Stimulated activated CD4-positive, alpha-beta T cell treated with anti-CD3 and anti-CD28 coated beads, Interleukin-4, amount 100 ng/mL, for 4 hours (primary cell): ENCODE results near the gene KLF13.
A peak's percentile ranks its signal among the peaks of the same experiment; 100 is the strongest.

Experiments
- DNase-seq, 2 experiments: peaks; one replicate each; pipeline ENCODE4 v3.0.0-alpha.2; 2020

KLF13 gene

GRCh38 chr15:31404345-31404744 is 77.7 kb downstream of the KLF13 start:
- DNase-seq = no peak

GRCh38 chr15:31405200-31405920 is 78.7 kb downstream of the KLF13 start:
- peak in 1 of 2 experiments; percentile 41 for DNase-seq

- DNase-seq = no peak
Measured at GRCh38 chr15:31407376-31407775, 80.7 kb downstream of the KLF13 start.

GRCh38 chr15:31407851-31408250 is 81.2 kb downstream of the KLF13 start:
- DNase-seq = no peak

GRCh38 chr15:31408724-31409123 is 82.1 kb downstream of the KLF13 start:
- DNase-seq = no peak

GRCh38 chr15:31409171-31409570 is 82.5 kb downstream of the KLF13 start:
- DNase-seq = no peak

GRCh38 chr15:31412824-31413223 is 86.2 kb downstream of the KLF13 start:
- no peak for DNase-seq

- DNase-seq = no peak
Measured at GRCh38 chr15:31415201-31415600, 88.6 kb downstream of the KLF13 start.

GRCh38 chr15:31419820-31420219 is 93.2 kb downstream of the KLF13 start:
- DNase-seq = no peak

- no peak for DNase-seq
Measured at GRCh38 chr15:31427411-31427810, 100.8 kb downstream of the KLF13 start.
